Astrocyte (in vitro differentiated cells and primary cell): ENCODE results near the gene FOXC2. TPM values are rescaled to one million over a fixed set of nuclear protein-coding genes. Genes with fewer than 3 reads are reported as not detected.

Source experiments
- DNase-seq: peaks from one replicate; pipeline ENCODE4 v3.0.0-alpha.2; 2010; ENCODE audit warnings: low read depth
- FAIRE-seq: peaks from 2 replicates; lab custom pipeline; 2011; peaks lifted over from hg19 to GRCh38; lab: Jason Lieb, UNC
- H2AFZ ChIP-seq: 2 replicates; pipeline ENCODE4 v1.6.0; 2012; ENCODE audit warnings: low read depth, low read length, inconsistent platforms
- H3K27ac ChIP-seq: 2 replicates; pipeline ENCODE4 v1.5.1; 2011; ENCODE audit warnings: low read depth, low read length, inconsistent platforms
- H3K27me3 ChIP-seq: 2 replicates; pipeline ENCODE4 v1.6.0; 2011; ENCODE audit warnings: low read length, inconsistent platforms; ENCODE audit not compliant: insufficient read depth
- H3K36me3 ChIP-seq: 2 replicates; pipeline ENCODE4 v1.5.1; 2011; ENCODE audit warnings: low read length, inconsistent platforms; ENCODE audit not compliant: insufficient read depth
- H3K4me1 ChIP-seq: 2 replicates; pipeline ENCODE4 v1.5.1; 2011; ENCODE audit warnings: low read length, inconsistent platforms; ENCODE audit not compliant: insufficient read depth
- H3K4me2 ChIP-seq: 2 replicates; pipeline ENCODE4 v1.6.0; 2012; ENCODE audit warnings: low read length, inconsistent platforms
- H3K4me3 ChIP-seq: 2 replicates; pipeline ENCODE4 v1.5.1; 2011; ENCODE audit warnings: low read depth, mild to moderate bottlenecking, low read length, inconsistent platforms; ENCODE audit not compliant: insufficient read depth
- H3K79me2 ChIP-seq: 2 replicates; pipeline ENCODE4 v1.6.0; 2012; ENCODE audit warnings: mild to moderate bottlenecking, low read length, inconsistent platforms; ENCODE audit not compliant: insufficient read depth
- H3K9ac ChIP-seq: 2 replicates; pipeline ENCODE4 v1.6.0; 2012; ENCODE audit warnings: mild to moderate bottlenecking, low read length, inconsistent platforms
- H3K9me3 ChIP-seq: 2 replicates; pipeline ENCODE4 v1.5.1; 2012; ENCODE audit warnings: low read depth, mild to moderate bottlenecking, low read length, inconsistent platforms; ENCODE audit not compliant: insufficient read depth
- H4K20me1 ChIP-seq: 2 replicates; pipeline ENCODE4 v1.6.0; 2012; ENCODE audit warnings: low read length, inconsistent platforms; ENCODE audit not compliant: insufficient read depth
- H3K27ac Mint-ChIP-seq: one replicate; pipeline ENCODE4 v1.8.0; 2021; ENCODE audit warnings: mild to moderate bottlenecking, mixed read lengths; ENCODE audit not compliant: unreplicated experiment
- H3K27me3 Mint-ChIP-seq: one replicate; pipeline ENCODE4 v1.8.0; 2021; ENCODE audit warnings: low read depth, mixed read lengths; ENCODE audit not compliant: unreplicated experiment
- H3K36me3 Mint-ChIP-seq: one replicate; pipeline ENCODE4 v1.8.0; 2021; ENCODE audit warnings: low read depth, mixed read lengths; ENCODE audit not compliant: unreplicated experiment
- H3K4me1 Mint-ChIP-seq: one replicate; pipeline ENCODE4 v1.8.0; 2021; ENCODE audit warnings: low read depth, mixed read lengths; ENCODE audit not compliant: unreplicated experiment
- H3K4me3 Mint-ChIP-seq: one replicate; pipeline ENCODE4 v1.8.0; 2021; ENCODE audit warnings: mild to moderate bottlenecking, moderate library complexity, mixed read lengths; ENCODE audit not compliant: unreplicated experiment
- H3K9me3 Mint-ChIP-seq: one replicate; pipeline ENCODE4 v1.8.0; 2021; ENCODE audit warnings: mild to moderate bottlenecking, mixed read lengths; ENCODE audit not compliant: unreplicated experiment
- CTCF ChIP-seq: IDR thresholded peaks from 2 replicates; pipeline ENCODE4 v1.5.1; 2011; ENCODE audit warnings: low read depth, mild to moderate bottlenecking, inconsistent platforms, low read length, moderate library complexity; ENCODE audit not compliant: insufficient read depth
- EZH2 ChIP-seq: IDR thresholded peaks from 2 replicates; pipeline ENCODE4 v1.6.1; 2012; ENCODE audit warnings: mild to moderate bottlenecking, low read length, inconsistent platforms; ENCODE audit not compliant: insufficient read depth
- total RNA-seq: library from RNA; stranded (reverse); gene quantifications from 2 replicates; pipeline ENCODE4 v1.2.1, GENCODE V29; 2021

The FOXC2 gene
- total RNA-seq, 1 donor from 2014 or later: 15.8 TPM

- TF ChIP-seq EZH2: no peak
- H4K20me1 ChIP-seq: peaks cover 23% of the 10 kb centered on the region
- Mint-ChIP-seq H3K4me3 (no peak overlapping the region), H3K36me3 (no peaks in the 10 kb centered on the region), H3K9me3 (peaks cover 7% of the 10 kb centered on the region), H3K4me1 (no peaks in the 10 kb centered on the region), H3K27me3 (peaks cover 81% of the 10 kb centered on the region), H3K27ac (no peak overlapping the region)
- H3K27me3 ChIP-seq: peaks cover 45% of the 10 kb centered on the region
- DNase-seq (no peak), FAIRE-seq (no peak)
- H3K36me3 ChIP-seq: no peaks in the 10 kb centered on the region
- H3K9me3 ChIP-seq: no peaks in the 10 kb centered on the region
- no peak overlapping the region for H3K9ac ChIP-seq
- no peak overlapping the region for H3K4me2 ChIP-seq
- no peaks in the 10 kb centered on the region for H3K4me1 ChIP-seq
- H3K4me3 ChIP-seq: no peak overlapping the region
- peaks cover 9% of the 10 kb centered on the region for H3K79me2 ChIP-seq
- H3K27ac ChIP-seq: no peak overlapping the region
- no peak overlapping the region for H2AFZ ChIP-seq
Measured at GRCh38 chr16:86519007-86519648, 47.5 kb upstream of the FOXC2 start.

- DNase-seq (no peak), FAIRE-seq (no peak)
- Histone ChIP-seq H3K27ac (no peak overlapping the region), H3K9ac (no peak overlapping the region), H2AFZ (no peak overlapping the region), H3K27me3 (peaks cover 39% of the 10 kb centered on the region), H3K4me2 (peak overlapping the region; percentile 37), H3K9me3 (no peaks in the 10 kb centered on the region), H3K79me2 (peaks cover 6% of the 10 kb centered on the region), H3K36me3 (no peaks in the 10 kb centered on the region), H3K4me3 (no peak overlapping the region), H3K4me1 (no peaks in the 10 kb centered on the region), H4K20me1 (peaks cover 22% of the 10 kb centered on the region)
- Mint-ChIP-seq H3K9me3 (peaks cover 6% of the 10 kb centered on the region), H3K4me1 (no peaks in the 10 kb centered on the region), H3K36me3 (no peaks in the 10 kb centered on the region), H3K27me3 (peaks cover 81% of the 10 kb centered on the region), H3K4me3 (no peak overlapping the region), H3K27ac (no peak overlapping the region)
- TF ChIP-seq EZH2: no peak
- peak; percentile 69 for TF ChIP-seq CTCF
Measured at GRCh38 chr16:86519649-86520316, 46.8 kb upstream of the FOXC2 start.

GRCh38 chr16:86520317-86521210 is 46.1 kb upstream of the FOXC2 start:
- H3K36me3 ChIP-seq: no peaks in the 10 kb centered on the region
- H3K27ac ChIP-seq: no peak overlapping the region
- TF ChIP-seq CTCF: no peak
- TF ChIP-seq EZH2: no peak
- Mint-ChIP-seq H3K36me3 (no peaks in the 10 kb centered on the region), H3K4me3 (no peak overlapping the region), H3K27ac (no peak overlapping the region), H3K27me3 (peaks cover 77% of the 10 kb centered on the region), H3K4me1 (no peaks in the 10 kb centered on the region), H3K9me3 (peaks cover 3% of the 10 kb centered on the region)
- peak overlapping the region; percentile 37 for H3K4me2 ChIP-seq
- peaks cover 33% of the 10 kb centered on the region for H3K27me3 ChIP-seq
- no peaks in the 10 kb centered on the region for H3K79me2 ChIP-seq
- H3K9ac ChIP-seq: no peak overlapping the region
- no peak overlapping the region for H3K4me3 ChIP-seq
- H4K20me1 ChIP-seq: peaks cover 14% of the 10 kb centered on the region
- DNase-seq (no peak), FAIRE-seq (no peak)
- no peaks in the 10 kb centered on the region for H3K9me3 ChIP-seq
- H3K4me1 ChIP-seq: no peaks in the 10 kb centered on the region
- H2AFZ ChIP-seq: no peak overlapping the region
